Upper lobe of left lung (tissue), 4 donors: ENCODE results near the gene LCE7A.

Experiments used
- CTCF ChIP-seq, 6 experiments: fragments of 450-650 bp in 4 of 6; fragments of 200-600 bp in 2 of 6; sonication (generic) in 2 of 6; IDR thresholded peaks; one replicate each; pipeline ENCODE4 v1.5.1; 2016 to 2019; ENCODE audit warnings: antibody characterized with exemption in 6 of 6
- EP300 ChIP-seq, 4 donors: sonication (generic); formaldehyde crosslinking; IDR thresholded peaks; one replicate each; pipeline ENCODE4 v1.5.1; 2017; ENCODE audit warnings: antibody characterized with exemption in 4 of 4, control low read depth in 2 of 4
- POLR2A ChIP-seq, 4 donors: fragments of 450-650 bp; IDR thresholded peaks; one replicate each; pipeline ENCODE4 v1.5.1; 2016 to 2017; ENCODE audit warnings: antibody characterized with exemption in 4 of 4, mild to moderate bottlenecking in 2 of 4
- POLR2AphosphoS5 ChIP-seq, 2 donors: sonication (generic); formaldehyde crosslinking; IDR thresholded peaks; one replicate each; pipeline ENCODE4 v1.5.1; 2017; ENCODE audit warnings: antibody characterized with exemption in 2 of 2

- TF ChIP-seq CTCF (IDR thresholded peaks at IDR 0.05) (no peak), POLR2AphosphoS5 (IDR thresholded peaks at IDR 0.05) (no peak), POLR2A (IDR thresholded peaks at IDR 0.05) (no peak), EP300 (IDR thresholded peaks at IDR 0.05) (no peak)
Observed at GRCh38 chr1:152880907-152881306, 21.1 kb downstream of the LCE7A start.
